HEK293 (cell line): ENCODE measurements around the gene C17orf67.

Source experiments
- CTCF ChIP-seq: fragments of 450-650 bp; formaldehyde crosslinking; IDR thresholded peaks from 2 replicates; pipeline ENCODE4 v1.5.1; 2016; ENCODE audit warnings: missing biosample characterization, missing genetic modification characterization
- ELK4 ChIP-seq: IDR thresholded peaks from 2 replicates; pipeline ENCODE4 v1.6.1; 2011; ENCODE audit warnings: mild to moderate bottlenecking, low read depth, low read length, borderline replicate concordance
- FEZF1 ChIP-seq: fragments of 450-650 bp; formaldehyde crosslinking; IDR thresholded peaks from 2 replicates; pipeline ENCODE4 v1.5.1; 2016; ENCODE audit warnings: missing biosample characterization, missing genetic modification characterization
- GLIS2 ChIP-seq: fragments of 450-650 bp; formaldehyde crosslinking; IDR thresholded peaks from 2 replicates; pipeline ENCODE4 v1.5.1; 2016; ENCODE audit warnings: missing biosample characterization, missing genetic modification characterization
- KLF10 ChIP-seq: fragments of 450-650 bp; IDR thresholded peaks from 2 replicates; pipeline ENCODE4 v1.5.1; 2018; ENCODE audit warnings: missing biosample characterization, mild to moderate bottlenecking, missing genetic modification characterization
- KLF8 ChIP-seq: fragments of 450-650 bp; formaldehyde crosslinking; IDR thresholded peaks from 2 replicates; pipeline ENCODE4 v1.5.1; 2016; ENCODE audit warnings: missing biosample characterization, missing genetic modification characterization
- PATZ1 ChIP-seq: fragments of 450-650 bp; formaldehyde crosslinking; IDR thresholded peaks from 2 replicates; pipeline ENCODE4 v1.5.1; 2016; ENCODE audit warnings: missing biosample characterization, missing genetic modification characterization
- PRDM1 ChIP-seq: fragments of 450-650 bp; formaldehyde crosslinking; IDR thresholded peaks from 2 replicates; pipeline ENCODE4; 2016; ENCODE audit warnings: missing biosample characterization, missing genetic modification characterization
- SP2 ChIP-seq: fragments of 450-650 bp; formaldehyde crosslinking; IDR thresholded peaks from 2 replicates; pipeline ENCODE4 v1.5.1; 2016; ENCODE audit warnings: missing biosample characterization, missing genetic modification characterization
- ZNF10 ChIP-seq: fragments of 450-650 bp; formaldehyde crosslinking; IDR thresholded peaks from 2 replicates; pipeline ENCODE4 v1.5.1; 2017; ENCODE audit warnings: missing biosample characterization, missing genetic modification characterization
- ZNF184 ChIP-seq: fragments of 450-650 bp; IDR thresholded peaks from 2 replicates; pipeline ENCODE4 v1.5.1; 2018; ENCODE audit warnings: missing biosample characterization, mild to moderate bottlenecking, missing genetic modification characterization
- ZNF2 ChIP-seq: fragments of 450-650 bp; formaldehyde crosslinking; IDR thresholded peaks from 2 replicates; pipeline ENCODE4 v1.5.1; 2016; ENCODE audit warnings: missing biosample characterization, missing genetic modification characterization
- ZNF433 ChIP-seq: fragments of 450-650 bp; formaldehyde crosslinking; IDR thresholded peaks from 2 replicates; pipeline ENCODE4 v1.5.1; 2016; ENCODE audit warnings: missing biosample characterization, missing genetic modification characterization, low read depth
- ZNF561 ChIP-seq: fragments of 450-650 bp; IDR thresholded peaks from 2 replicates; pipeline ENCODE4 v1.5.1; 2018; ENCODE audit warnings: missing biosample characterization, missing genetic modification characterization, borderline replicate concordance
- ZNF596 ChIP-seq: fragments of 450-650 bp; IDR thresholded peaks from 2 replicates; pipeline ENCODE4 v1.5.0; 2018; ENCODE audit warnings: missing biosample characterization, mild to moderate bottlenecking, missing genetic modification characterization, moderate library complexity
- ZNF600 ChIP-seq: fragments of 450-650 bp; formaldehyde crosslinking; IDR thresholded peaks from 2 replicates; pipeline ENCODE4 v1.5.1; 2016; ENCODE audit warnings: missing biosample characterization, missing genetic modification characterization
- ZNF610 ChIP-seq: fragments of 450-650 bp; formaldehyde crosslinking; IDR thresholded peaks from 2 replicates; pipeline ENCODE4 v1.5.1; 2016; ENCODE audit warnings: missing biosample characterization, missing genetic modification characterization, borderline replicate concordance
- ZNF624 ChIP-seq: fragments of 450-650 bp; formaldehyde crosslinking; IDR thresholded peaks from 2 replicates; pipeline ENCODE4 v1.5.1; 2017; ENCODE audit warnings: missing biosample characterization, missing genetic modification characterization
- ZNF660 ChIP-seq: fragments of 450-650 bp; IDR thresholded peaks from 2 replicates; pipeline ENCODE4 v1.5.1; 2018; ENCODE audit warnings: missing biosample characterization, mild to moderate bottlenecking, missing genetic modification characterization
- ZNF792 ChIP-seq: fragments of 450-650 bp; formaldehyde crosslinking; IDR thresholded peaks from 2 replicates; pipeline ENCODE4 v1.5.1; 2016; ENCODE audit warnings: missing biosample characterization, missing genetic modification characterization
- ZSCAN30 ChIP-seq: fragments of 450-650 bp; IDR thresholded peaks from 2 replicates; pipeline ENCODE4 v1.5.1; 2018; ENCODE audit warnings: missing biosample characterization, mild to moderate bottlenecking, missing genetic modification characterization, moderate library complexity
- TF ChIP-seq, protein P1 (sequence below): fragments of 450-650 bp; formaldehyde crosslinking; IDR thresholded peaks from 2 replicates; pipeline ENCODE4 v1.5.1; 2016; ENCODE audit warnings: missing biosample characterization, missing genetic modification characterization
- TF ChIP-seq, protein P2 (sequence below): fragments of 450-650 bp; formaldehyde crosslinking; optimal IDR thresholded peaks from 2 replicates; pipeline ENCODE3; 2016; ENCODE audit warnings: missing biosample characterization, mild to moderate bottlenecking, missing genetic modification characterization
- TF ChIP-seq, protein P3 (sequence below): fragments of 450-650 bp; formaldehyde crosslinking; IDR thresholded peaks from 2 replicates; pipeline ENCODE4 v1.5.1; 2016; ENCODE audit warnings: missing biosample characterization, missing genetic modification characterization

The C17orf67 gene

GRCh38 chr17:56779898-56780777, 53.6 kb downstream of the C17orf67 start (continued):
- TF ChIP-seq SP2, result no peak
- peak; percentile 81; the same call in 1 of the 2 replicates for TF ChIP-seq ZNF2
- TF ChIP-seq, protein P1, sequence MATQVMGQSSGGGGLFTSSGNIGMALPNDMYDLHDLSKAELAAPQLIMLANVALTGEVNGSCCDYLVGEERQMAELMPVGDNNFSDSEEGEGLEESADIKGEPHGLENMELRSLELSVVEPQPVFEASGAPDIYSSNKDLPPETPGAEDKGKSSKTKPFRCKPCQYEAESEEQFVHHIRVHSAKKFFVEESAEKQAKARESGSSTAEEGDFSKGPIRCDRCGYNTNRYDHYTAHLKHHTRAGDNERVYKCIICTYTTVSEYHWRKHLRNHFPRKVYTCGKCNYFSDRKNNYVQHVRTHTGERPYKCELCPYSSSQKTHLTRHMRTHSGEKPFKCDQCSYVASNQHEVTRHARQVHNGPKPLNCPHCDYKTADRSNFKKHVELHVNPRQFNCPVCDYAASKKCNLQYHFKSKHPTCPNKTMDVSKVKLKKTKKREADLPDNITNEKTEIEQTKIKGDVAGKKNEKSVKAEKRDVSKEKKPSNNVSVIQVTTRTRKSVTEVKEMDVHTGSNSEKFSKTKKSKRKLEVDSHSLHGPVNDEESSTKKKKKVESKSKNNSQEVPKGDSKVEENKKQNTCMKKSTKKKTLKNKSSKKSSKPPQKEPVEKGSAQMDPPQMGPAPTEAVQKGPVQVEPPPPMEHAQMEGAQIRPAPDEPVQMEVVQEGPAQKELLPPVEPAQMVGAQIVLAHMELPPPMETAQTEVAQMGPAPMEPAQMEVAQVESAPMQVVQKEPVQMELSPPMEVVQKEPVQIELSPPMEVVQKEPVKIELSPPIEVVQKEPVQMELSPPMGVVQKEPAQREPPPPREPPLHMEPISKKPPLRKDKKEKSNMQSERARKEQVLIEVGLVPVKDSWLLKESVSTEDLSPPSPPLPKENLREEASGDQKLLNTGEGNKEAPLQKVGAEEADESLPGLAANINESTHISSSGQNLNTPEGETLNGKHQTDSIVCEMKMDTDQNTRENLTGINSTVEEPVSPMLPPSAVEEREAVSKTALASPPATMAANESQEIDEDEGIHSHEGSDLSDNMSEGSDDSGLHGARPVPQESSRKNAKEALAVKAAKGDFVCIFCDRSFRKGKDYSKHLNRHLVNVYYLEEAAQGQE (tag by site-specific recombination), result no peak
- TF ChIP-seq ZNF596 (tag by site-specific recombination), result 0 out of 2 replicates have a peak, but pooled peaks have one; percentile 3
- TF ChIP-seq KLF8, result peak; percentile 42; the same call in 1 of the 2 replicates
- peak; percentile 43; the same call in 1 of the 2 replicates for TF ChIP-seq ZNF561 (tag by site-specific recombination)
- no peak for TF ChIP-seq ZNF624 (tag by site-specific recombination)
- TF ChIP-seq ZSCAN30, result peak; percentile 88; the same call in 1 of the 2 replicates
- no peak for TF ChIP-seq GLIS2 (tag by site-specific recombination)
- TF ChIP-seq FEZF1 (tag by site-specific recombination), result no peak
- TF ChIP-seq ELK4, result no peak
- TF ChIP-seq ZNF660 (tag by site-specific recombination), result peak; percentile 81; the same call in 1 of the 2 replicates
- TF ChIP-seq ZNF600 (tag by site-specific recombination), result peak; percentile 41
- no peak for TF ChIP-seq ZNF433 (tag by site-specific recombination)
- no peak for TF ChIP-seq ZNF792
- TF ChIP-seq PATZ1 (tag by site-specific recombination), result peak; percentile 72
- TF ChIP-seq, protein P2, sequence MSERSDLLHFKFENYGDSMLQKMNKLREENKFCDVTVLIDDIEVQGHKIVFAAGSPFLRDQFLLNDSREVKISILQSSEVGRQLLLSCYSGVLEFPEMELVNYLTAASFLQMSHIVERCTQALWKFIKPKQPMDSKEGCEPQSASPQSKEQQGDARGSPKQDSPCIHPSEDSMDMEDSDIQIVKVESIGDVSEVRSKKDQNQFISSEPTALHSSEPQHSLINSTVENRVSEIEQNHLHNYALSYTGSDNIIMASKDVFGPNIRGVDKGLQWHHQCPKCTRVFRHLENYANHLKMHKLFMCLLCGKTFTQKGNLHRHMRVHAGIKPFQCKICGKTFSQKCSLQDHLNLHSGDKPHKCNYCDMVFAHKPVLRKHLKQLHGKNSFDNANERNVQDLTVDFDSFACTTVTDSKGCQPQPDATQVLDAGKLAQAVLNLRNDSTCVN (tag by site-specific recombination), result peak; percentile 65
- TF ChIP-seq KLF10 (tag by site-specific recombination), result peak; percentile 68; the same call in 1 of the 2 replicates
- TF ChIP-seq ZNF10 (tag by site-specific recombination), result peak; percentile 51; the same call in 1 of the 2 replicates
- TF ChIP-seq, protein P3, sequence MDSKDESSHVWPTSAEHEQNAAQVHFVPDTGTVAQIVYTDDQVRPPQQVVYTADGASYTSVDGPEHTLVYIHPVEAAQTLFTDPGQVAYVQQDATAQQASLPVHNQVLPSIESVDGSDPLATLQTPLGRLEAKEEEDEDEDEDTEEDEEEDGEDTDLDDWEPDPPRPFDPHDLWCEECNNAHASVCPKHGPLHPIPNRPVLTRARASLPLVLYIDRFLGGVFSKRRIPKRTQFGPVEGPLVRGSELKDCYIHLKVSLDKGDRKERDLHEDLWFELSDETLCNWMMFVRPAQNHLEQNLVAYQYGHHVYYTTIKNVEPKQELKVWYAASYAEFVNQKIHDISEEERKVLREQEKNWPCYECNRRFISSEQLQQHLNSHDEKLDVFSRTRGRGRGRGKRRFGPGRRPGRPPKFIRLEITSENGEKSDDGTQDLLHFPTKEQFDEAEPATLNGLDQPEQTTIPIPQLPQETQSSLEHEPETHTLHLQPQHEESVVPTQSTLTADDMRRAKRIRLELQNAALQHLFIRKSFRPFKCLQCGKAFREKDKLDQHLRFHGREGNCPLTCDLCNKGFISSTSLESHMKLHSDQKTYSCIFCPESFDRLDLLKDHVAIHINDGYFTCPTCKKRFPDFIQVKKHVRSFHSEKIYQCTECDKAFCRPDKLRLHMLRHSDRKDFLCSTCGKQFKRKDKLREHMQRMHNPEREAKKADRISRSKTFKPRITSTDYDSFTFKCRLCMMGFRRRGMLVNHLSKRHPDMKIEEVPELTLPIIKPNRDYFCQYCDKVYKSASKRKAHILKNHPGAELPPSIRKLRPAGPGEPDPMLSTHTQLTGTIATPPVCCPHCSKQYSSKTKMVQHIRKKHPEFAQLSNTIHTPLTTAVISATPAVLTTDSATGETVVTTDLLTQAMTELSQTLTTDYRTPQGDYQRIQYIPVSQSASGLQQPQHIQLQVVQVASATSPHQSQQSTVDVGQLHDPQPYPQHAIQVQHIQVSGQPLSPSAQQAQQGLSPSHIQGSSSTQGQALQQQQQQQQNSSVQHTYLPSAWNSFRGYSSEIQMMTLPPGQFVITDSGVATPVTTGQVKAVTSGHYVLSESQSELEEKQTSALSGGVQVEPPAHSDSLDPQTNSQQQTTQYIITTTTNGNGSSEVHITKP (tag by site-specific recombination), result peak; percentile 46; the same call in 1 of the 2 replicates
- TF ChIP-seq CTCF, result peak; percentile 92
- 0 out of 2 replicates have a peak, but pooled peaks have one; percentile 61 for TF ChIP-seq ZNF610 (tag by site-specific recombination)
- TF ChIP-seq PRDM1, result 0 out of 2 replicates have a peak, but pooled peaks have one; percentile 24
- peak; percentile 48; the same call in 1 of the 2 replicates for TF ChIP-seq ZNF184
